Measurements from ENCODE around the gene EXOSC7. TPM values are rescaled to one million over a fixed set of nuclear protein-coding genes. Genes with fewer than 3 reads are reported as not detected.

EXOSC7 gene
- polyA plus RNA-seq, 1 of the 3 experiments (the other 2 are of a cell fraction) = 83.5 TPM

GRCh38 chr3:44932986-44933944 lies 42.8 kb upstream of the EXOSC7 start:
- DNase-seq = no peak
- no peak overlapping the region for H3K4me2 ChIP-seq
- peaks cover 9% of the 10 kb centered on the region; the same call in 1 of the 2 replicates for H3K79me2 ChIP-seq (ENCODE audit: insufficient read depth)
- no peak overlapping the region for H3K27ac ChIP-seq (ENCODE audit: low read depth in 2 of 2, low read length in 1 of 2)
- CTCF ChIA-PET = interaction anchor here (0.6 kb wide), 1 partner anchor 103 kb away, joined by 3 read pairs; no protein-coding TSS in a partner anchor
- H3K36me3 ChIP-seq (replicated peaks in 1 of 2; ENCODE audit: control insufficient read depth in 1 of 2, insufficient read depth in 2 of 2, low read length in 1 of 2) = peaks cover 15 to 46% of the 10 kb centered on the region in 2 experiments
- H2AFZ ChIP-seq (ENCODE audit: low read depth) = no peak overlapping the region
- H3K9me3 ChIP-seq = no peaks in the 10 kb centered on the region
- no peaks in the 10 kb centered on the region for H4K20me1 ChIP-seq (ENCODE audit: insufficient read depth)
- H3K9ac ChIP-seq = no peak overlapping the region
- H3K27me3 ChIP-seq (ENCODE audit: insufficient read depth) = no peaks in the 10 kb centered on the region
- no peak for TF ChIP-seq JUND (IDR thresholded peaks at IDR 0.05)
- no peak for TF ChIP-seq FOSL2 (IDR thresholded peaks at IDR 0.05; ENCODE audit: borderline replicate concordance, low read depth)
- TF ChIP-seq MEF2A (IDR thresholded peaks at IDR 0.05; ENCODE audit: borderline replicate concordance, low read depth) = no peak
- no peak for TF ChIP-seq TAF1 (IDR thresholded peaks at IDR 0.05; ENCODE audit: borderline replicate concordance, low read depth, low read length)
- TF ChIP-seq POLR2AphosphoS5 (IDR thresholded peaks at IDR 0.05; ENCODE audit: low read depth, low read length) = no peak
- TF ChIP-seq FOXJ3 (CRISPR knock-in tag; IDR thresholded peaks at IDR 0.05) = no peak
- TF ChIP-seq SIN3A (IDR thresholded peaks at IDR 0.05; ENCODE audit: borderline replicate concordance, low read depth, low read length) = no peak
- TF ChIP-seq CHD2 (IDR thresholded peaks at IDR 0.05; ENCODE audit: low read length, partially characterized antibody) = no peak
- no peak for TF ChIP-seq GATA2 (CRISPR knock-in tag; IDR thresholded peaks at IDR 0.05)
- TF ChIP-seq ZBTB33 (IDR thresholded peaks at IDR 0.05; ENCODE audit: borderline replicate concordance, low read depth) = no peak
- 89% methylated on average over 12 of the region's 14 CpGs for WGBS (ENCODE audit: low lambda C conversion rate)
- no peaks in the 10 kb centered on the region for H3K9me2 ChIP-seq
- no peaks in the 10 kb centered on the region for H3F3A ChIP-seq (replicated peaks; ENCODE audit: insufficient read depth)
- no peak overlapping the region for H3K4me3 ChIP-seq (ENCODE audit: low read depth in 2 of 2, low read length in 1 of 2)
- H3K4me1 ChIP-seq (ENCODE audit: control insufficient read depth in 1 of 2, insufficient read depth in 2 of 2, low read depth in 1 of 2, low read length in 1 of 2) = no peaks in the 10 kb centered on the region
- POLR2A ChIA-PET = no interaction called here

- ChIA-PET POLR2A (no interaction called here), CTCF (no interaction called here)
- no peaks in the 10 kb centered on the region for H3K9me3 ChIP-seq
- H3K36me3 ChIP-seq (replicated peaks in 1 of 2; ENCODE audit: control insufficient read depth in 1 of 2, insufficient read depth in 2 of 2, low read length in 1 of 2) = peaks cover 3 to 26% of the 10 kb centered on the region in 2 experiments
- H3K4me1 ChIP-seq (ENCODE audit: control insufficient read depth in 1 of 2, insufficient read depth in 2 of 2, low read depth in 1 of 2, low read length in 1 of 2) = no peaks in the 10 kb centered on the region; a peak in 1 of 4 replicates
- DNase-seq = no peak
- no peak for TF ChIP-seq GABPA (IDR thresholded peaks at IDR 0.05; ENCODE audit: low read depth)
- no peak overlapping the region for H3K4me3 ChIP-seq (ENCODE audit: low read depth in 2 of 2, low read length in 1 of 2)
- H3K9me2 ChIP-seq = no peaks in the 10 kb centered on the region
- H3F3A ChIP-seq (replicated peaks; ENCODE audit: insufficient read depth) = no peaks in the 10 kb centered on the region
- 89% methylated on average over 5 of the region's 6 CpGs for WGBS (ENCODE audit: low lambda C conversion rate)
- H4K20me1 ChIP-seq (ENCODE audit: insufficient read depth) = no peaks in the 10 kb centered on the region
- no peak overlapping the region for H3K4me2 ChIP-seq
- H3K9ac ChIP-seq = no peak overlapping the region
- H3K27me3 ChIP-seq (ENCODE audit: insufficient read depth) = no peaks in the 10 kb centered on the region
- no peak overlapping the region; a peak in 1 of 4 replicates for H3K27ac ChIP-seq (ENCODE audit: low read depth in 2 of 2, low read length in 1 of 2)
- H2AFZ ChIP-seq (ENCODE audit: low read depth) = no peak overlapping the region
- peaks cover 13% of the 10 kb centered on the region; the same call in 1 of the 2 replicates for H3K79me2 ChIP-seq (ENCODE audit: insufficient read depth)
These were observed 36.4 kb upstream of the EXOSC7 start for GRCh38 chr3:44939581-44940036.
